Bronchial epithelial cell (primary cell): ENCODE measurements around the gene SFXN5. TPM values are rescaled to one million over a fixed set of nuclear protein-coding genes. Genes with fewer than 3 reads are reported as not detected.

Source experiments
- DNase-seq: peaks from one replicate; pipeline ENCODE4 v3.0.0-alpha.2; 2010; ENCODE audit warnings: low read depth
- FAIRE-seq: peaks from 2 replicates; lab custom pipeline; 2011; peaks lifted over from hg19 to GRCh38; lab: Jason Lieb, UNC
- H3K27me3 ChIP-seq: 2 replicates; pipeline ENCODE4 v1.5.1; 2011; ENCODE audit warnings: low read length; ENCODE audit not compliant: control insufficient read depth, insufficient read depth
- H3K36me3 ChIP-seq: 2 replicates; pipeline ENCODE4 v1.5.1; 2011; ENCODE audit warnings: low read length; ENCODE audit not compliant: control insufficient read depth, insufficient read depth
- H3K4me3 ChIP-seq: 2 replicates; pipeline ENCODE4 v1.5.1; 2011; ENCODE audit warnings: mild to moderate bottlenecking, low read depth, low read length, control low read depth
- CTCF ChIP-seq: IDR thresholded peaks from 2 replicates; pipeline ENCODE4 v1.5.1; 2011; ENCODE audit warnings: mild to moderate bottlenecking, moderate library complexity, low read length, control low read depth, inconsistent platforms; ENCODE audit not compliant: insufficient read depth, severe bottlenecking
- total RNA-seq: library from RNA; depleted of rRNA; stranded (reverse); fragments of >200 nt; gene quantifications from 2 replicates; pipeline ENCODE4 v1.2.1, GENCODE V29; 2014

Gene SFXN5
- total RNA-seq, 1 donor from 2014 or later, result 5.3 TPM

DNA sequence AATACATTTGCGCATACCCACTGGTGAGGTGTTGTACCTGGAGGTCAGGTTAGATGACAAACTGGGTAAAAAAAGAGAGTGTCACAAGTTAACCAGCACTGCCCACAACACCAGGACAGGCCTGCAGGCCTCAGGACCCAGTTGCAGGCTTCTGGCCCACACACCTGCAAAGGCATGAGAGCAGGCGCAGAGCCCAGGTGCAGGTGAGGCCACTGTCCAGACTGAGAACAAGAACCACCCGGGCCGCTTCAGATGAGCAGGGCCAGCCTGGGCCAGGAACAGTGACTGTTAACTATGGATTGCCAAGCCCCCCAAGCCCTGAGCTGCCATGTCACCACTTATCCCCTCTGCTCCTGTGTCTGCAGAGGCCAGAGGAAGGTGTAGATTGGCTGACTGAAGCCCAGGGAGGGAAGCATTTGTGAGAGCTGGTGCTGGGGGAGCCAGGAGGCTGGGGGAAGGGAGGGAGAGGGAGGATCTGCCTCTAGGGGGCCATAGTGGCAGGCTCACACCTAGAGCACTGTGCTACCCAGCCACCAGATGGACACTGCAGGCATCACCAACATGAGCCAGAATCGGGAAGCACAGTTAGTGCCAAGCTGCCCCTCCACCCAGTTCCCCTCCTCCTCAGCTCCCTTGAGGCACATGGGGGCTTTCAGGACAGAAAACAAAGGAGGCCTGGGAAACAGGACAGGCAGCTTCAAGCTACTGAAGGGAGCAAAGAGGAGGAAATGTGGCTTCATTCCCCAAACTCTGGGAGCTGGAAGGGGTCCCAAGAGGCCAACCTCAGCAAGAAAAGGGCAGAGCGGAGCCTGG lies 35.4 kb downstream of the SFXN5 start:
- H3K36me3 ChIP-seq, result peaks cover 2% of the 10 kb centered on the region
- H3K27me3 ChIP-seq, result no peaks in the 10 kb centered on the region
- H3K4me3 ChIP-seq, result no peak overlapping the region
- DNase-seq (no peak), FAIRE-seq (no peak)
- TF ChIP-seq CTCF, result no peak

- no peaks in the 10 kb centered on the region for H3K36me3 ChIP-seq
- FAIRE-seq (no peak), DNase-seq (no peak)
- no peak for TF ChIP-seq CTCF
- no peak overlapping the region for H3K4me3 ChIP-seq
- H3K27me3 ChIP-seq, result no peaks in the 10 kb centered on the region
Measured at GRCh38 chr2:73034661-73035375, 36.7 kb downstream of the SFXN5 start.

DNA sequence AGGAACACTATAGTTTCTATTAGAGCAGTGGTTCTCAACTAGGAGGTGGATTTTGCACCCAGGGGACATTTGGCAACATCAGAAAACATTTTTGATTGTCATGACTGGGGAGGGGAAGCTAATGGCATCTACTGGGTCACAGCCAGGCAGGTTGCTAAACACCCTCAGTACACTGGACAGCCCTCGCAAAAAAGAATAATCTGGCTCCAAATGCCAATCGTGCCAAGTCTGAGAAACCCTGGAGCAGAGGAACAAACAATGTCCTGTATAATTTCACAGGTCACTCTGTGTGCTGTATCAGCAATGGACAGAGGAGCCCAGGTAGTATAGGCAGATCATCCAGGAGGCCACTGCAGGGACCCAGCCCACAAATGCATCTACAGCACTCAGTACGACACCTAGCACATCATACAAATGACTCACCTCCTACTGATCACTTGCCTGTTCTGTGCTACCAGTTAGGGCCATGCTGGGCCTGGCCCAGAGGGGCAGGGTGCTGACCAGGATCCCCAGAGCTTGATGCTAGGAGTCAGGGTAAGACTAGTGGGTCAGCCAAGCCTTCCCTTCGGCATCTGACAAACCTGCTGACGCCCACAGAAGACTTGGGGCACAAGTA lies 37.6 kb downstream of the SFXN5 start:
- no peak for TF ChIP-seq CTCF
- no peak for FAIRE-seq
- H3K36me3 ChIP-seq, result no peaks in the 10 kb centered on the region

DNA sequence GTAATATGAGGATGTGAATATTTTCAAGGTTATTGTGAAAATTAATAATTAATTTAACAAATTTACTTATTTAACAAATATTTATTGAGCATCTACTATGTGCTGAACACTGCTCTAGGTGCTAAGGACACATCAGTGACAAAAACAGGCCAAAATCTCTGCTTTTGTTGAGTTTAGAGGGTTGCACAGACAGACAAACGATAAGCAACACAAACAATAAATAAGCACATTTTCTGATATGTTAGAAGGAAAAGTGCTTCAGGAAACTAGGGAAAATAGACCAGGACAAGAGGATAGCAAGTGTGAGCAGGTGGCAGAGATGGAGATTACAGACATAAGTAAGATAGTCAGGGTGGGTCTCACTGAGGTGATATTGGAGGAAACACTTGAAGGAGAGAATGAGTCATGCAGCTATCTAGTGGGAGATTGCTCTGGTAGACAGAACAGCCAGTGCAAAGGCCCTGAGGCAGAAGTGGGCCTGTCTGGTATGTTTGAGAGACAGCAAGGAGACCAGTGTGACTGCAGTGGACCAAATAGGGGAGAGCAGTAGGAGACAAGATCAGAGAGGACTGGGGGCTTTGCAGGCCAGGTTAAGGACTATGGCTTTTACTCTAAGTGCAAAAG lies 38.3 kb downstream of the SFXN5 start:
- DNase-seq, result peak; percentile 14
- Histone ChIP-seq H3K4me3 (no peak overlapping the region), H3K27me3 (no peaks in the 10 kb centered on the region), H3K36me3 (no peaks in the 10 kb centered on the region)
- no peak for TF ChIP-seq CTCF
- FAIRE-seq, result no peak

More for the DNA sequence above, 37.6 kb downstream of the SFXN5 start:
- no peak for DNase-seq
- H3K4me3 ChIP-seq, result no peak overlapping the region
- H3K27me3 ChIP-seq, result no peaks in the 10 kb centered on the region

DNA sequence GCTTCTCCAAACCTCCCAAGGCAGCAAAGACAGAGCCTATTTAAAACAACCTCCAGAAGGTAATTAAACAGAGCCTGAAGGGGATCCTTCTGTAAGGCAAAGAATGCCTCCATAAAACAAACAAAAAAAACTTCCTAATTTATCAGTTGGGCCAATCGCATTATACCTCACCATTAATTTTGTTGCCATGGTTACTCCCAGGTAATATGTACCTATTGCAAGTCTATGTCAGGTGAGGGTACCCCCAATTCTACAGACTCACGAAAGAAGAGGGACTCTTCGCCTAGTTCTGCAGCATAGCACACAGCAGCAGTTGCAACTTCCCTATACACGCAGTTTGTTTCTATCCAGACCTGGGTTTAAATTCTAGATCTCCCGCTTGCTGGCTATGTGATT lies 38.8 kb downstream of the SFXN5 start:
- H3K4me3 ChIP-seq, result no peak overlapping the region
- no peak for TF ChIP-seq CTCF
- no peak for DNase-seq
- no peaks in the 10 kb centered on the region for H3K27me3 ChIP-seq
- FAIRE-seq, result no peak
- H3K36me3 ChIP-seq, result no peaks in the 10 kb centered on the region
